ENCODE measurements around the gene BRD9. TPM values are rescaled to one million over a fixed set of nuclear protein-coding genes. Genes with fewer than 3 reads are reported as not detected.

BRD9 gene
- total RNA-seq, 4 donors from 2014 or later, result 29.6 to 91.3 (median 37.9) TPM

GRCh38 chr5:872301-872700 is 20.3 kb downstream of the BRD9 start:
- in situ Hi-C loops (cut with MboI; ENCODE audit: low pct_ligation_motif_present in 1 of 4, low pct_unique_long_range_greater_than_20kb in 1 of 4, low sequenced_read_pairs in 3 of 4) (no loop called here), intact Hi-C loops (cut with DNase I; ENCODE audit: low total_unique reads) (no loop called here)
- no peak overlapping the region for H3K27ac ChIP-seq
- 86% methylated on average over 2 to 10 of the region's 10 CpGs for WGBS, 2 donors (ENCODE audit: low coverage in 1 of 2)
- no peaks in the 10 kb centered on the region for H3K27me3 ChIP-seq
- TF ChIP-seq POLR2A (IDR thresholded peaks at IDR 0.05) (no peak), CTCF (IDR thresholded peaks at IDR 0.05) (no peak), EP300 (IDR thresholded peaks at IDR 0.05; ENCODE audit: low read depth) (no peak), POLR2AphosphoS5 (IDR thresholded peaks at IDR 0.05) (no peak)
- no peak for DNase-seq
- H3K4me3 ChIP-seq, result no peak overlapping the region
- no peaks in the 10 kb centered on the region for H3K4me1 ChIP-seq
- no peaks in the 10 kb centered on the region for H3K9me3 ChIP-seq
- peaks cover 0 to 74% (median 31%) of the 10 kb centered on the region in 4 donors for H3K36me3 ChIP-seq

GRCh38 chr5:871596-872298 is 20.9 kb downstream of the BRD9 start:
- intact Hi-C loops (cut with DNase I; ENCODE audit: low total_unique reads), result no loop called here
- no peak overlapping the region for H3K4me3 ChIP-seq
- no peaks in the 10 kb centered on the region for H3K9me3 ChIP-seq
- H3K4me1 ChIP-seq, result no peaks in the 10 kb centered on the region
- TF ChIP-seq CTCF (IDR thresholded peaks at IDR 0.05), result no peak
- no peak for TF ChIP-seq POLR2A (IDR thresholded peaks at IDR 0.05)
- TF ChIP-seq POLR2AphosphoS5 (IDR thresholded peaks at IDR 0.05), result no peak
- no peak for TF ChIP-seq EP300 (IDR thresholded peaks at IDR 0.05; ENCODE audit: low read depth)
- in situ Hi-C loops (cut with MboI; ENCODE audit: low pct_ligation_motif_present in 1 of 4, low pct_unique_long_range_greater_than_20kb in 1 of 4, low sequenced_read_pairs in 3 of 4), result no loop called here
- no peak overlapping the region for H3K27ac ChIP-seq
- 92 to 98% methylated on average over 7 to 29 of the region's 29 CpGs for WGBS, 2 donors (ENCODE audit: low coverage in 1 of 2)
- peaks cover 0 to 68% (median 31%) of the 10 kb centered on the region in 4 donors for H3K36me3 ChIP-seq
- H3K27me3 ChIP-seq, result no peaks in the 10 kb centered on the region
- no peak for DNase-seq

GRCh38 chr5:870956-871355 is 21.6 kb downstream of the BRD9 start:
- Histone ChIP-seq H3K9me3 (no peaks in the 10 kb centered on the region), H3K27ac (no peak overlapping the region), H3K27me3 (no peaks in the 10 kb centered on the region), H3K4me3 (no peak overlapping the region), H3K4me1 (no peaks in the 10 kb centered on the region), H3K36me3 (peaks cover 0 to 63% (median 30%) of the 10 kb centered on the region in 4 donors)
- DNase-seq, result no peak
- 98% methylated on average over 5 of the region's 5 CpGs; no CpG with 5 or more reads in 1 of the 2 donors for WGBS, 2 donors (ENCODE audit: low coverage in 1 of 2)
- intact Hi-C loops (cut with DNase I; ENCODE audit: low total_unique reads), result no loop called here
- in situ Hi-C loops (cut with MboI; ENCODE audit: low pct_ligation_motif_present in 1 of 4, low pct_unique_long_range_greater_than_20kb in 1 of 4, low sequenced_read_pairs in 3 of 4), result no loop called here
- no peak for TF ChIP-seq POLR2AphosphoS5 (IDR thresholded peaks at IDR 0.05)
- TF ChIP-seq POLR2A (IDR thresholded peaks at IDR 0.05), result no peak
- TF ChIP-seq CTCF (IDR thresholded peaks at IDR 0.05), result no peak
- no peak for TF ChIP-seq EP300 (IDR thresholded peaks at IDR 0.05; ENCODE audit: low read depth)

- TF ChIP-seq POLR2AphosphoS5 (IDR thresholded peaks at IDR 0.05) (no peak), EP300 (IDR thresholded peaks at IDR 0.05; ENCODE audit: low read depth) (no peak), CTCF (IDR thresholded peaks at IDR 0.05) (no peak), POLR2A (IDR thresholded peaks at IDR 0.05) (no peak)
- H3K36me3 ChIP-seq, result peaks cover 0 to 49% (median 21%) of the 10 kb centered on the region in 4 donors
- in situ Hi-C loops (cut with MboI; ENCODE audit: low pct_ligation_motif_present in 1 of 4, low pct_unique_long_range_greater_than_20kb in 1 of 4, low sequenced_read_pairs in 3 of 4) (no loop called here), intact Hi-C loops (cut with DNase I; ENCODE audit: low total_unique reads) (no loop called here)
- no peak overlapping the region for H3K4me3 ChIP-seq
- WGBS, 2 donors (ENCODE audit: low coverage in 1 of 2), result 96% methylated on average over 16 of the region's 16 CpGs; no CpG with 5 or more reads in 1 of the 2 donors
- H3K27ac ChIP-seq, result no peak overlapping the region
- no peaks in the 10 kb centered on the region for H3K9me3 ChIP-seq
- no peaks in the 10 kb centered on the region for H3K4me1 ChIP-seq
- H3K27me3 ChIP-seq, result no peaks in the 10 kb centered on the region
- DNase-seq, result no peak
These were observed 24.0 kb downstream of the BRD9 start for GRCh38 chr5:868428-869135.

Measured in transverse colon (tissue), 4 donors.